Left hindlimb (tissue), 1 donor: Measurements from ENCODE around the gene ZFAND5.

Experiments used
- DNase-seq: peaks from one replicate; pipeline ENCODE4 v3.0.0-alpha.2; 2018

The ZFAND5 gene, protein sequence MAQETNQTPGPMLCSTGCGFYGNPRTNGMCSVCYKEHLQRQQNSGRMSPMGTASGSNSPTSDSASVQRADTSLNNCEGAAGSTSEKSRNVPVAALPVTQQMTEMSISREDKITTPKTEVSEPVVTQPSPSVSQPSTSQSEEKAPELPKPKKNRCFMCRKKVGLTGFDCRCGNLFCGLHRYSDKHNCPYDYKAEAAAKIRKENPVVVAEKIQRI

DNA sequence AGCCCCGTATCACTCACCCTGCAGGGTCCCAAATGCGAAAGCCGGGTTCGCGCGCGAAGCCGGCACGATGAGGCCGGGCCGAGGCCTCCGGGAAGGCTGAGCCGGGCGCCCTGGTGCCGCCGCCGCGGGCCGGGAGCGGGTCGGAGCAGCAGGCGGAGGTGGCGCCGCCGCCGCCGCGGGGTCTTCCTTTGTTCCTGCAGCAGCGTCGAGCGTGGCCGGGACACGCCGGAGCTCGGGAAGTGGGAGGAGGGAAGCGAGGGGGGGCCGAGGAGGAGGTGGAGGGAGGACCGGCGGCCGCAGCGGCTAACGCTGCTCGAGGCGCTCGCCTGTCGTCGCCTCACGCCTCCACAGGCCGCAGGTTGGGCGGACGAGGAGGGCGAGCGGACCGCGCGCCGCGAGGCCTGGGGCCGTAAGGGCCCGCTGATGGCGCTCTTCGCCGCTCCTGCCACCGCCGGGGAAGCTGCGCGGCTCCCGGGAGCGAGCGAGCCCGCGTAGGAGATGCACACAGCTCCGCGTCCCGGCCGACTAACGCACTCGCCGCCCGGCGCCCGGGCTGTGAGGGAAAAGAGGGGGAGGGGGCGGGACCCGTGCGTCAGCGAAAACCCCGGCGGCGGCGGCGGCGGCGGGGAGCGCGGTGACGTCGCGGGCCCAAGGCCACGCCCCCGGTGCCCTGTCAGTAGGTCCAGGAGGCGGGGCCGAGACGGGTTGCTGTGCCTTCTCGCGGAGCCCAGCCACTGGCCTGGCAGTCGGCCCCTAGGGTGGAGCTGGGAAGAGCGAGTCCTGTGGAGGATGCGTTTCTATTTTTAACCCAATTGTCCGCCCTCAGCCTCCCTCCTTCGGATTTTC lies at the start of gene ZFAND5:
TSS of gene ZFAND5 (minus strand) at position 530 of the 846 bp plus-strand sequence. CDS start 4,430 bp downstream, outside the sequence.
- peak; percentile 99 for DNase-seq

DNA sequence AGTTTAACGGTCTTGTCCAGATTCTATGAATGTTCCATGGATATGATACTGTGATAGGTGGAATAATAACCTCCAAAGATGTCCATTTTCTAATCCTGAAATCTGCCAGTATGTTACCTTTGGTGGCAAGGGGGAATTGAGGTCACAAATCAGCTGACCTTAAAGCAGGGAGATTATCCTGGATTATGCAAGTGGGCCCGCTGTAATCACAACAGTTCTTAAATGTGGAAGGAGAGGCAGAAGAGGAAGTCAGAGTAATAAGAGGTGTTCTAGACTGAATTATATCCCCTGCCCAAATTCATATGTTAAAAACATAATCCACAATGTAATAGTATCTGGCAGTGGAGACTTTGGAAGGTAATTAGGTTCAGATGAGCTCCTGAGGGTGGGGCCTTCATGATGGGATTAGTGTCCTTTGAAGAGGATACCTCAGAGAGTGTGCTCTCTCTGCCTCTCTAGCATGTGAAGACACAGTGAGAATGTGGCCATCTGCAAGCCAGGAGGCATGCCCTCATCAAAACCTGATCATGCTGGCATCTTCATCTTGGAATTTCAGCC lies 47.6 kb upstream of the ZFAND5 start:
- DNase-seq, result no peak

DNA sequence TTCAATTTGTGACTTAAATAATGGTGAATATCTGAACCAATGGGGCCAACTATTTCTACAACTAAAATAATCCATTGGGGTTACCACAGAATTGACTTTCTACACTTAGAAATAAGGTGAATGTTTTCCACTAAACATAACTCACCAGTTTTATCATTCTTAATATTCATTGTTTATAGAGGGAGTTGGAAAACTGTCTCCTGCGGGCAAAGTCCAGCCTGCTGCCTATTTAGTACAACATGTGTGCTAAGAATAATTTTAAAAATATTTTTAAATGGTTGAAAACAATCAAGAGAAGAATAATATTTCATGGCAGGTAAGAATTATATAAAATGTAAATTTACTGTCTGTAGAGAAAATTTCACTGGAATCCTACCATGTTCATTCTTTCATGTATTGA lies 45.2 kb upstream of the ZFAND5 start:
- no peak for DNase-seq

DNA sequence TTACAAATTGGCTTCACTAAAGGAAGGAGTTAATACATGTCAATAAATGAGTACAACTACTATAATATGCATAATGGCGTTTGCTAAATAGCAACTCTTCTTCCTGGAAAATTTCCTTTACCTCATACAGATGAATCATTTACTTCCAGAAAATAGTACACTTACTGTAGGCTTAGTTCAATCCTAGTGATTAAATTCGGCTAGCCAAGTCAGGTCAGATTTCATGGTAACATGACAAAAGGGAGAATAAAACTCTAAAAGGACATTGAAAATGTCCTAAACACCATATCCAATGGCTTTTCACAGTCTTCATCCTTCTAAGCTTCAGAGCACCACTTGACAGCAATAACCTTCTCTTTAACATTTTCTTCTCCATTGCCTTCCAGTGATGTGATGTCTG lies 42.1 kb upstream of the ZFAND5 start:
- no peak for DNase-seq

DNA sequence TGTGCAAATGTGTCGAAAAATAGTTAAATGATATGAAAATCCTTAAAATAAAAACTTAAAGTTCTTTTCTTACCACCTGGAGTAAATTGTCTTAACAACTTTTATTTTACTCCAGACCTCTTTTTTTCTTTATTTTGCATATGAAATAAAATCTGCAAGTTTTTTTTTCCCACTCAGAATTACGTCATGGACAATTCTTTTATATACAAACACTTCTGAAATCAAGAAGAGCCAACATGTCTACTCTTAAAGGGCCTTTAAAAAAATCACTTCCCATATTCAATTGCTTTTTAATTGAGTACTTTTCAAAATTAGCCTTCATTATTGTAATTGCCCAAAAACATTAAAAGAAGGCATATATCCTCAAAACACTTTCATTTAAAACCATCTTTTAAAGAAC lies 37.7 kb upstream of the ZFAND5 start:
- no peak for DNase-seq

DNA sequence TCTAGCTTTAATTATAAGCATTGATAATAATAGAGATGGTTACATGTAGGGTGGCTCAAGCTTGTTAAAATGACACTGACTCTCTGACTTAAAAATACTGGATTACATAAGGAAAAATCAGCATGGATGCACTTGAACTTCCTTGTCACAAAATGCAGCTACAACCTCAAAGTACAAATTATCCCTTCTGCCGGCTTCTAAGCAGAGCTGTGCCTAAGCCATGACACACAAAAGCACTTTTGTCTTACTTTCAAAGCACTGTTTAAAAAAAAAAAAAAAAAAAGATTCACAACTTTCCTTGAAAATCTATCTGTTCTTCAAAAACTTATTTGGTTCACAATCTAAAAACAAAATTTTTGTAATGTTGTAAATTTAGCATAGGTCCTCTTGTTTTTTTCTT lies 36.4 kb upstream of the ZFAND5 start:
- no peak for DNase-seq

DNA sequence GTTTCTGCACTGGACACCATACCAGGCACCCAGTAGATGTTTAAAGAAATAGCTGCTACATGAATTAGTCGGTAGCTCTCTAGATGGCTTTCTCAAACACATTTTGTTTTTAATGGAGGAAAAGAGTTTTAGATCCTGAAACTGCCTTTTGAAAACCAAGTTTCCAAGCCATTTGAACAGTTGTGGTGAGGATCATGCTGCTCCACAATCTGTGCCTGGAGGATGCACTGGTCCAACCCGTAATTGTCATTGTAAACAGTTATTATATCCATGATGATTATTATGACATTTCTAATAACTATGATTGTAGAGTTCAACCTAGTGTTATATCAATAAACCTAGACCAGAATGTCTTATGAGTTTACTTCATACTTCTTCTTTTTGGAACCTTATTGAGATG lies 35.9 kb upstream of the ZFAND5 start:
- no peak for DNase-seq

DNA sequence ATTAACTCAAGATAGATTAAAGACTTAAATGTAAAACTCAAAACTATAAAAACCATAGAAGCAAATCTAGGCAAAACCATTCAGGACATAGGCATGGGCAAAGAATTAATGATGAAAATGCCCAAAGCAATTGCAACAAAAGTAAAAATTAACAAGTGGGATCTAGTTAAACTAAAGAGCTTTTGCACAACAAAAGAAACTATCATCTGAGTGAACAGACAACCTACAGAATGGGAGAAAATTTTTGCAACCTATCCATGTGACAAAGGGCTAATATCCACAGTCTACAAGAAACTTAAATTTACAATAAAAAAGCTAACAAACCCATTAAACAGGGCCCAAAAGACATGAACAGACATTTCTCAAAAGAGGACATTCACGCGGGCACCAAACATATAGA lies 34.4 kb upstream of the ZFAND5 start:
- DNase-seq, result no peak

DNA sequence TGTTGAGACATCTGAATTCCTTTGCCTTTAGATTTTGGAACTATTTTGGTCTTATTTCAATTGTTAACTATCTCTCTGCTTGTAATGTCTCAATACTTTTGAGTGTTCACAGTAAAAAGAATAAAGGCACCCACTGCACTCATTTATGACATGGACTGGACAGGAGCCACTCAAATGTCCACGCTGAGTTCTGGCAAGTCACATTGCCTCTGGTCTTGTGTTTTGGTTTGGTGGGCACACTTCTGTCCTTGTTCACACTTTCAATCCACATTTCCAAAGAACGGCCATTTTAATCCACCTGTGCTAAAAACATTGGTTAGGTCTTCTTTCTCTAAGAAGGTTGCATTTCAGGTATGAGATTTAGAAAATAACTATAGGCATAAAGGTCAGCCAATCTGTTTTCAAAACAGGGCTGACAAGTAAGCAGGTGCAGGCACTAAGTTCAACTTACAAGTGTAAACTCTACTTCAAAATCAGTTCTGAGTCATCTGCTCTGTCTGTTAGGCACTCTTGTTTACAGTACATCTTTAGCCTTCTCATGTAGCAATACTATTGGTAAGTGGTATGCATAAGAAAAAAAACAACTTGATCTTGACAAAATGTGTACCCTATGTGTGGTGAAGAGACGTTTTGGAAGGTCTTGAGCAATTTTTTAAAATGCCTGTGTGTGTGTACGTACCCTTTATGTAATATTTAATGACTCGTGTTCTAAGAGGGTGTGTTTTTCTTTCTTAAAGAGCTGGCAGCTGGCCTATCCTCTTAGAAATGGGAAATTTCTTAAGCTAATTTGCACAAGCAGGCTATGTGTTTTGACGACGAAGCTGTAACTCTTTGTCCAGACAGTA lies 31.5 kb upstream of the ZFAND5 start:
- no peak for DNase-seq

DNA sequence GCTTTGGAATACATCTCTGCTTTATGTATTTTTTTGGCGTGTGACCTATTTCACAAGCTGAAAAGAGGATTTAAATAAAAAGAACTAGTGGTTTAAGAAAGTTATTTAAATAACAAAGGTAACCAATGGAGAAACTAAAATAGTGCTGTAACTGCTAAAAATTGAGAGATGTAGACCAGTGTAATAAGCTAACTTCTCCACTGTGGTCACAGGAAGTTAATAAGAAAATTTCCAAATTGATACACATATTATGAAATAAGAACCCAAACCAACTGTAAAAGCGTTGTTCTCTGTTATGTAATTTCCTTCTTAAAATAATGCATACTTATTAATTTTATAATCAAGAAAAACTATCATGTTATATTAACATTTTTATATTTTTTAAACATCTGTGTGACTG lies 29.1 kb upstream of the ZFAND5 start:
- DNase-seq, result no peak

DNA sequence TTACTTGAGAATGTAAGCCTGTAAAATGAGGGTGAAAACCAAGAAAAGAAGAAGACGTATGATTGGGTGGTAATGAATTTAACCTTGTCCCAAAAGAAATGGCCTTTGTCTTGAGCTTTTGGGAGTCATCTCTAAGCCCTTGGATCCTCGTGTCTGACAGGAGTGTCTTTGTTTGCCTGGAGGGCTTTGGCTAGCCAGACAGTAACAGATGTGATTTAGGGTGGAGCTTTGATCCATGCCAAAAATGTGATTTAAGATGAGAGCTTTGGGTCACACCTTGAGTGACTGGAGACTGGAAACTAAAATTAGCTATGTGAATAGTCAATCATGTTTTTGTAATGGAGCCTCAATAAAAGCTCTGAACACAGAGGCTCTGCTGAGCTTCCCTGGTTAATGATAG lies 25.9 kb upstream of the ZFAND5 start:
- no peak for DNase-seq

DNA sequence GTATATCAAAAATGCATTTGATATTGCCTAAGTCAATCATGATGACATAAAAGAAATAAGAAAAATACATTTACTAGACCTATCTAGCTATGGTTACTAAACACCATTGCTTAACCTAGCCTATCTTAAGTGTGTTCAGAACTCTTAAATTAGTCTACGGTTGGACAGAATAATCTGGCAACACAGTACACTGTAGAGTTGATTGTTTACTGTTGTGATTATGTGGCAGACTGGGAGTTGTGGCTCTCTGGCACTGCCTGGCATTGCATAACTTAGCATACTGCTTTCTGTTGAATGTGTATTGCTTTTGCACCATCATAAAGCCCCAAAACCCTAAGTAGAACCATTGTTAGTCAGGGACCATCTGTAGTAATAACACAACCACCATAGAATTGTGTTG lies 21.2 kb upstream of the ZFAND5 start:
- DNase-seq, result no peak

DNA sequence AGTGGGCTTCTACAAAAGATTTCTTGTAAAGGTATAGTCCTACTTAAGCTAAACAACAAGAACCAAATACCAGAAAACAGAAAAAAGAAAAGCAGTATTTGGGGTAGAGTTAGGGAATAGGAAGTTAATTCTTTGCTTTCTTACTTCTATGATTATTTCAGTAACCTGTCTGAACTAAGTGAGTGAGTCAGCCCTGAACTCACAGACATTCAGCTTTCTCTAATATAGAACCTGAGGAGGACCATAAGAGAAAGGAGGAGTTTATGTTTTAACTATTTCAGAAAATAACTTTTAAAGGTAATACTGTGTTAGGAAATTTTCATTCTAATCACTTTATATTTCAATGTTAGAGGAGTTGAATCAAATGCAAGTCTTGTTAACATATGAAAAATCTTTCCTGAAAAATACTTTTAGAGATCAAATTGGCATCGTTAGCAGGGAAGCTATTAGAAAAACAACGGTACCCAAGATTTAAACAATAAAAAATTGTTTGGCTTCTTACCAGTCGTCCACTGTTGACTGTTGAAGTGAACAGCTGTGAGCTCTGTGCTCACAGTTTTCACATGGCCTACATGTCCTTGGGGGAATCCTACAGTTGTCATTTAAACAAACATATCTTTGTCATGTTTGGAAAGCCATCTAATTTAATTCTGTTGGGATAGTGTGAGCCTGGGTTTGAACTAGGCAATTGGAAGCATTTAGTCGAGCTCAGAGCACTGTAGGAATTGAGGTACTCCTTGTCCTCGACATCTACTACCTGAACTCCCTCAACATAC lies 19.9 kb upstream of the ZFAND5 start:
- no peak for DNase-seq

DNA sequence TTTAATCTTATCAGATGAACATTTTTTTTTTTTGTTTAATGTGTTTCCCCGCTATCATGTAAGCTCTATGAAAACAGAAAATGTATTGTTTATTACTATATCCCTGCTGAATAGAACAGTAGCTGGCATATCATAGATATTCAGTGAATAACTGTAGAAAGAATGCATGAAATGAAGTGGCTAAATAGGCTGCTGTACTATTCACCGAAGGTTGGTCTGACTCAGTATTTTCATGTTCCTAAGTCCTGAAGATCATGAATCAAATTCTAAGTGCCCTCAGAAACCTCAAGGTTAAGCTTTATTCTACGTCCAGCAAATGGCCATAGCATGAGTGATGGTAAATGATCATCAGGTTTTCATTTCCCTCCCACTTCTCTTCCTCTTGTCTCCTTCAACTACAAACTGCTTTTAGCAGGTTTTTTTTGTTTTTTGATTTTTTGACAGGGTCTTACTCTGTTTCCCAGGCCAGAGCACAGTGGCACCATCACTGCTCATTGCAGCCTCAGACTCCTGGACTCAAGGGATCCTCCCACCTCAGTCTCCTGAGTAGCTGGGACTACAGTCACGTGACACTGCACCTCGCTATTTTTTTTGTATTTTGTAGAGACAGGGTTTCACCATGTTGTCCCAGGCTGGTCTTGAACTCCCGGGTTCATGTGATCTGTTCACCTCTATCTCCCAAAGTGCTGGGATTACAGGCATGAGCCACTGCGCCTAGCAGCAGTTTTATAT lies 19.1 kb upstream of the ZFAND5 start:
- DNase-seq, result no peak

DNA sequence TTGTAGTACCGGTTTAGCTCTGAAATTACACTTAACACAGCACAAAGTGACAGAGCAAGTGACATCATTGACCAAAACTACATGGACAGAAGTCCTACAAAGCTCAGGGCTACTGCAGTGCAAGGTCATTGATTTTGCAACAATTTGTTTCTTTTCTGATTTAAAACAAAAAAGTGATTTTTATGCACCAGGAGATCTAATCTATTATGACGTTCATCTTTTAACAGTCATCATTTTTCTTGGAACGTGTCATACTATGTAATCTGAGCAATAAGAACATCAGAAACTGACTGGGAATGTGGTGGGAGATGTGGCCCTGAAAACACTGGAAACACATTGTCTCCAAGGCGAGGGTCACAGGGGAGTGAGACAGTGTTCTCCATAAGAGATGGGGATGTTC lies 17.4 kb upstream of the ZFAND5 start:
- no peak for DNase-seq

DNA sequence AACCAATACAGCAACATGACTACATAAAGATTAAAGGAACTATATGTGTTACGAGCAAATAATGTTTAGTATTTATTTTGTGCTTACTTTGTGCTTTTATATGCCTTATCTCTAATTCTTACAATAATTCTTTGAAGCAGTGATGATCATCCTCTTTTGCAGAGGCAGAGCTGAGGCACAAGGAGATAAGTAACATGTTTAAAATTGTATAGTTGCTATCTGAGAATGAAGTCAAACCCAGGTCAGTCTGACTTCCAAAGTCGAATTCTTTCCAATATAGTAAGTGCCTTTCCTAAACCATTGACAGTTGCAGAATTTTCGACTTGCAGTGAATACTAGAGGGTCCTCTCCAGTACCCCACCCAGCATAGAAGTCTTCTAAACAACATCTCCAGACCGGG lies 12.0 kb upstream of the ZFAND5 start:
- DNase-seq, result no peak

DNA sequence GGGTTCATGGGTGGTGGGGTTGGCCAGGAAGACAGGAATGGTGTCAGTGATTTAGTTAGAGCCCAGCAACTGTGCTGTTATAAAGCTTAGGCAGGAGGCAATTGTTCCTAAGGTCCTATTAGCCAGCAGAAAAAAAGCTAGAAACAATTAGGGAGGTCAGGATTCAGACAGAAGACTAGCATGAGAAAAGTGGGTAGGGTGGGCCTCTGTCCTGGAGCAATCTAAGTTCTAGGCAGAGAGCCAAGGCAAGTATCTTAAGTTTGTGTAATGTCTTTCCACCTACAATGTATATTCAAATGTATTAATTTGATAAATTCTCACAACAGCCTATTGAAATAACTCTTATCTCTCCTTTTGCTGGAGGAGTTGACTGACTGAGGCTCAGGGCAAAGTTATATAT lies 6.1 kb upstream of the ZFAND5 start:
- no peak for DNase-seq

DNA sequence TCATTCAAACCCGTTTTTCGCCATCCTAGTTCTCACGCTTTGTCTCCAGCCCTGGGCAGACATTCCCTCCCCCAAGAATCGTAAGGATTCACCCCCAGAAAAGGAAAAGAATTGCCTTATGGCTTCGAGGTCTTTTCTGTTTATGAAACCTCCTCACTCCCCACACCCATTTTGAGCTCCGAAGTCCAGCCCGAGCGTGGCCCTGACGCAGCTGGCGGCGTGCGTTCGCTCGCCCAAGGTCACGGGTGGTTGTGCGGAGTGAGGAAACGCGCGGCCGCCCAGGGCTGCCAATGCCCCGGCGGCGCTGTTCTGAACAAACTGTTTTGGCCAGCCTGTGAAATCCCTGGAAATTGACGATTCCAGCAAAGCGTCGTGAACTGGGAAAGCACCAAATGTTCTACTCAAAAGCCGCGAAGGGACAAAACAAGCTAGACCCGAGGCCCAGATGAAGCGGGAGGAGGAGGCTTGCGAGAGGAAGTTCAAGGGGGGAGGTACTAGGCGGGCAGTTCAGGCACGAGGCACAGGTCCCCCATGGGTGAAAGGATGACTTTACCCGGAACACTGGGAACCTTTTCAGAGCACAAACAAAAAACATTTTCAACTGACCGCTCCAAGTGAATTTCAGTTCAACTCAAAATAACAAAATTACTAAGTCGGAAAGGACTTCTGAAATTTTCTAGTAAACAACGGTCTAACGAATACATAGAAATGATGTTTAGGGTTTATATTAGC lies 683 bp upstream of the ZFAND5 start:
- peak; percentile 86 for DNase-seq

DNA sequence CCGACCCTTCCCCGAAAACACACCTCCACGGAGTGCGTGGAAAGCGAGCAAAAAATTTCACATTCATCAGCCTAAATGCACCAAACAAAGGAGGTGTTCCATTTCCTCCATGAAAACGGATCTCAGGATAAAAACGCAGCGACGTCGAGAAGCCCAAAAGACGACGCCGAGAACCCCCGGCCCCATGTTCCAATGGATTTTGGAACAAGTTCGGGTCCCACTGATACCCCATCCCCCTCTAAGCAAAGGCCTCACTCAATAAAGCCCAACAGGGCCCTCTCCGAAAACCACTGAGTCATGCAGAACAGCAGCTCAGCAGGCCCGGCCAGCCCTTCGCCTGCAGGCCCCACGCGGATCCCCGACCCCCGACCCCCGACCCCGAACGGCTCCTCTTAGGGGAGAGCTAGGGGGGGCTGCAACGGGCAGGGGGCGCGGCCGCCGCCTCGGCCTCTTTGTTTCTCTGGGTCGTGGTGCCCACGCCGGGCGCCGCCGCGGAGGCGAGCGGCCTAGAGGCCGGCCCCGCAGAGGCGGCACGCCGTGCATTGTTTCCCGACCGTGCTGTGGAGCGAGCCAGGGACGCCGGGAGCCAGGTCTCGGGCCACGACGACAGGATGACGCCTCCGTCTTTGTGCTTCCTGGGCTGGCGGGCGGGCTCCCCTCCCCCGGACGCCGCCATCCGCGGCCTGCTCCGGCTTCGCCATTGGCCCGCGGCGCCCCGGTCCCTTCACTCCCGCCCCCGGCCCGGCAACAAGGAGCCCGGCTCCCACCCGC lies 915 bp downstream of the ZFAND5 start:
- peak; percentile 81 for DNase-seq

DNA sequence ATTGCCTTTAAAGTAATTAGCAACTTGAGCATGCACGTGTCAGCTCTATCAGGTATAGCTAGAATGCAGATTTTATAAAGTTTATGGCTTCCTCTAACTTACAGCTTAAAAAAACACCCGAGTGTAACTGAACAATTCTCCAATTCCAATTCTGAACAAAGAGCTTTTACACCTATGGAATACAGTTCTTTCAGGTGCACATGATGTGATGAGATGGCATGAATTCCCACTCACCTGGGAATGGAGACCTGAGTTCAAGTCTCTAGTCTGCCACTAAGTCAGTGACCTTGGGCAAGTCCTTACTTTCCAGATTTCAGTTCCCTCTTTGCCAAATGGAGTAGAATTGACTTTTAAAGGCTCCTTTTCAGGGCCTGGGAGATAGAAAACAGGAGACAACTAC lies 1.8 kb downstream of the ZFAND5 start:
- DNase-seq, result no peak
